Panc1 (cell line): Measurements from ENCODE around the gene PARD6G.

ENCODE experiments used
- CTCF ChIP-seq: fragments of 450-650 bp; IDR thresholded peaks from 2 replicates; pipeline ENCODE4 v1.5.1; 2017; ENCODE audit warnings: mild to moderate bottlenecking
- POLR2AphosphoS5 ChIP-seq: IDR thresholded peaks from 2 replicates; pipeline ENCODE4 v1.6.1; 2012; ENCODE audit warnings: mild to moderate bottlenecking, low read depth, low read length, moderate library complexity

GRCh38 chr18:80191907-80192652 lies 55.2 kb downstream of the PARD6G start:
- TF ChIP-seq POLR2AphosphoS5, result no peak
- no peak for TF ChIP-seq CTCF
